Spleen (tissue), 11 donors: ENCODE results near the gene SPEM1. TPM values are rescaled to one million over a fixed set of nuclear protein-coding genes. Genes with fewer than 3 reads are reported as not detected.

Experiments used
- DNase-seq: peaks from one replicate; pipeline ENCODE4 v3.0.0-alpha.2; 2020
- H3K27ac ChIP-seq, 8 donors: fragments of 200-600 bp; sonication (generic) in 7 of 8; 1 replicate in 4 of 8; 2 replicates in 4 of 8; pipeline versions ENCODE4 v1.5.0 to v1.8.0; 2016 to 2021; ENCODE audit warnings: inconsistent platforms in 4 of 8, mild to moderate bottlenecking in 4 of 8, moderate library complexity in 1 of 8
- H3K27me3 ChIP-seq, 7 donors: fragments of 200-600 bp; sonication (generic) in 6 of 7; replicated peaks in 1 of 7; 1 replicate in 4 of 7; 2 replicates in 3 of 7; pipeline versions ENCODE4 v1.5.0 to v1.8.0; 2016 to 2021; ENCODE audit warnings: inconsistent platforms in 3 of 7, mild to moderate bottlenecking in 1 of 7
- H3K36me3 ChIP-seq, 6 donors: fragments of 200-600 bp; sonication (generic) in 5 of 6; 1 replicate in 4 of 6; 2 replicates in 2 of 6; pipeline versions ENCODE4 v1.5.0 to v1.8.0; 2016 to 2021; ENCODE audit warnings: inconsistent platforms in 2 of 6
- H3K4me1 ChIP-seq, 6 donors: fragments of 200-600 bp; sonication (generic) in 5 of 6; 1 replicate in 3 of 6; 2 replicates in 3 of 6; pipeline versions ENCODE4 v1.5.0 to v1.8.0; 2016 to 2021; ENCODE audit warnings: inconsistent platforms in 3 of 6
- H3K4me3 ChIP-seq, 8 donors: fragments of 200-600 bp; sonication (generic) in 7 of 8; 1 replicate in 4 of 8; 2 replicates in 4 of 8; pipeline versions ENCODE4 v1.5.0 to v1.8.0; 2016 to 2021; ENCODE audit warnings: inconsistent platforms in 4 of 8, mild to moderate bottlenecking in 4 of 8, moderate library complexity in 2 of 8
- H3K9me3 ChIP-seq, 8 donors: fragments of 200-600 bp; sonication (generic) in 7 of 8; 1 replicate in 4 of 8; 2 replicates in 4 of 8; pipeline versions ENCODE4 v1.5.0 to v1.8.0; 2016 to 2021; ENCODE audit warnings: inconsistent platforms in 4 of 8
- CTCF ChIP-seq, 11 experiments: fragments of 200-600 bp in 7 of 11; fragments of 450-650 bp in 4 of 11; sonication (generic) in 4 of 11; IDR thresholded peaks in 8 of 11; conservative IDR thresholded peaks in 3 of 11; 1 replicate in 7 of 11; 2 replicates in 4 of 11; pipeline versions ENCODE4 v1.4.0 to v1.8.0; 2016 to 2021; ENCODE audit warnings: antibody characterized with exemption in 11 of 11, inconsistent platforms in 4 of 11, mild to moderate bottlenecking in 1 of 11
- POLR2A ChIP-seq, 3 donors: fragments of 450-650 bp; IDR thresholded peaks; one replicate each; pipeline ENCODE4 v1.5.1; 2017; ENCODE audit warnings: antibody characterized with exemption in 3 of 3, mild to moderate bottlenecking in 1 of 3
- POLR2AphosphoS5 ChIP-seq, 3 donors: sonication (generic); formaldehyde crosslinking; IDR thresholded peaks; one replicate each; pipeline ENCODE4 v1.5.1; 2017; ENCODE audit warnings: antibody characterized with exemption in 3 of 3
- WGBS, 5 donors: extraction: QIAGEN DNeasy Blood & Tissue Kit in 3 of 5; methylation state at CpG; one replicate each; pipeline versions ENCODE4 v1.1.5 to v1.1.7; 2013 to 2018; 5-methylcytosine and 5-hydroxymethylcytosine counted together
- intact Hi-C: fragments of 100-400 bp; cut with DNase I; formaldehyde crosslinking; loops from one replicate; pipeline ENCODE4 v1.15.0; 2023; ENCODE audit warnings: low total_unique reads
- polyA plus RNA-seq, 3 donors: library from polyadenylated mRNA; stranded (reverse); fragments of 200-250 nt; gene quantifications; one replicate each; pipeline ENCODE4 v1.2.1, GENCODE V29; 2013
- total RNA-seq, 7 donors: library from RNA; depleted of rRNA in 3 of 7; stranded (reverse); fragments of >200 nt in 3 of 7; fragmentation: NEBNext Ultra II Directional in 4 of 7; extraction: Animal tissue kit (Norgen Biotek cat#: 25700) in 4 of 7; gene quantifications; one replicate each; pipeline versions ENCODE4 v1.1.0 to v1.2.1, GENCODE V29; 2016 to 2021
- donor health status: healthy with polysubstance abuse.
- donor health status: DM: no; HTN: no; CAD: no; lungs with moderate emphysema.
- donor health status: DM: no; HTN: no; CAD: no.
- donor health status: Bipolar disorder and iron deficiency.
- donor health status: healthy.
- donor health status: DM: no; HTN: no; CAD: no.
- donor health status: DM: yes; HTN: yes; CAD: no.

Gene SPEM1
- total and polyA plus RNA-seq, 10 donors: not detected

GRCh38 chr17:7383742-7384488 is 36.2 kb upstream of the SPEM1 start:
- H3K27ac ChIP-seq: peak overlapping the region; percentile 72 to 90 (median 86)
- TF ChIP-seq POLR2A (IDR thresholded peaks at IDR 0.05) (no peak), POLR2AphosphoS5 (IDR thresholded peaks at IDR 0.05) (peak; percentile 84 to 89 (median 85)), CTCF (IDR thresholded peaks at IDR 0.05 in 8 of 11, conservative IDR thresholded peaks at IDR 0.05 in 3 of 11) (peak in 1 of 11 experiments; percentile 17)
- H3K9me3 ChIP-seq: peaks cover 0 to 4% (median 0%) of the 10 kb centered on the region in 8 donors
- DNase-seq: peak; percentile 93
- H3K4me3 ChIP-seq: peak overlapping the region; percentile 26 to 73 (median 50)
- H3K36me3 ChIP-seq: peaks cover 0 to 24% (median 9%) of the 10 kb centered on the region in 6 donors
- 5 to 28% (median 10%) methylated on average over 11 to 65 of the region's 65 CpGs for WGBS, 5 donors
- intact Hi-C loops: no loop called here
- peaks cover 7 to 40% (median 33%) of the 10 kb centered on the region in 6 donors for H3K4me1 ChIP-seq
- peaks cover 0 to 57% (median 10%) of the 10 kb centered on the region in 7 donors for H3K27me3 ChIP-seq

GRCh38 chr17:7384489-7385081 is 35.5 kb upstream of the SPEM1 start:
- WGBS, 5 donors: 40 to 50% (median 42%) methylated on average over 13 to 23 of the region's 23 CpGs
- peaks cover 0 to 30% (median 15%) of the 10 kb centered on the region in 6 donors for H3K36me3 ChIP-seq
- peak overlapping the region; percentile 72 to 90 (median 86) for H3K27ac ChIP-seq
- peak overlapping the region; percentile 26 to 73 (median 50) for H3K4me3 ChIP-seq
- DNase-seq: no peak
- intact Hi-C loops: no loop called here
- H3K9me3 ChIP-seq: no peaks in the 10 kb centered on the region
- H3K27me3 ChIP-seq: peaks cover 0 to 50% (median 10%) of the 10 kb centered on the region in 7 donors
- TF ChIP-seq CTCF (IDR thresholded peaks at IDR 0.05 in 8 of 11, conservative IDR thresholded peaks at IDR 0.05 in 3 of 11): no peak
- TF ChIP-seq POLR2AphosphoS5 (IDR thresholded peaks at IDR 0.05): no peak
- no peak for TF ChIP-seq POLR2A (IDR thresholded peaks at IDR 0.05)
- peaks cover 7 to 44% (median 34%) of the 10 kb centered on the region in 6 donors for H3K4me1 ChIP-seq

GRCh38 chr17:7388856-7389255 is 31.3 kb upstream of the SPEM1 start:
- 94 to 98% (median 95%) methylated on average over 6 to 10 of the region's 10 CpGs for WGBS, 5 donors
- intact Hi-C loops: no loop called here
- H3K27ac ChIP-seq: no peak overlapping the region
- no peak for DNase-seq
- no peak for TF ChIP-seq POLR2A (IDR thresholded peaks at IDR 0.05)
- peak in 1 of 3 donors; percentile 14 for TF ChIP-seq POLR2AphosphoS5 (IDR thresholded peaks at IDR 0.05)
- TF ChIP-seq CTCF (IDR thresholded peaks at IDR 0.05 in 8 of 11, conservative IDR thresholded peaks at IDR 0.05 in 3 of 11): no peak
- no peak overlapping the region for H3K4me3 ChIP-seq
- peaks cover 0 to 9% (median 0%) of the 10 kb centered on the region in 7 donors for H3K27me3 ChIP-seq
- peaks cover 0 to 67% (median 30%) of the 10 kb centered on the region in 6 donors for H3K36me3 ChIP-seq
- H3K4me1 ChIP-seq: peaks cover 7 to 58% (median 40%) of the 10 kb centered on the region in 6 donors
- H3K9me3 ChIP-seq: no peaks in the 10 kb centered on the region
